PC-3 (cell line): ENCODE measurements around the gene METTL27. TPM values are rescaled to one million over a fixed set of nuclear protein-coding genes. Genes with fewer than 3 reads are reported as not detected.

Source experiments
- ATAC-seq: fragments of 200-7000 bp; cut with Tn5 transposase; 2 replicates; pipeline ENCODE4 v1.9.1; 2020; ENCODE audit warnings: mild to moderate bottlenecking, moderate library complexity
- BruUV-seq: library from RNA; stranded (reverse); fragments of 400-500 nt; replicated peaks from 2 replicates; lab custom pipeline; 2021; lab: Mats Ljungman, UMichigan
- CTCF ChIA-PET: fragments of 300-600 bp; sonication (Branson Sonifier 250); formaldehyde crosslinking; loops from one replicate; lab custom pipeline; 2022; ENCODE audit warnings: antibody characterized with exemption; lab: Charles Lee
- POLR2A ChIA-PET: fragments of 300-600 bp; sonication (Branson Sonifier 250); formaldehyde crosslinking; loops from one replicate; lab custom pipeline; 2022; ENCODE audit warnings: antibody characterized with exemption; ENCODE audit not compliant: unreplicated experiment; lab: Charles Lee
- DNase-seq: peaks from one replicate; pipeline ENCODE4 v3.0.0-alpha.2; 2015
- H2AFZ ChIP-seq: fragments of 300-600 bp; sonication (generic); 2 replicates; pipeline ENCODE4 v1.6.0; 2016; ENCODE audit warnings: antibody characterized with exemption, low read length
- H3F3A ChIP-seq: fragments of 300-600 bp; sonication (generic); one replicate; pipeline ENCODE4 v1.6.0; 2017; ENCODE audit warnings: antibody characterized with exemption, low read length, control low read depth, mild to moderate bottlenecking; ENCODE audit not compliant: unreplicated experiment
- H3K27ac ChIP-seq: fragments of 300-600 bp; sonication (generic); 2 replicates; pipeline ENCODE4 v1.5.1; 2016; ENCODE audit warnings: mild to moderate bottlenecking, low read length
- H3K27me3 ChIP-seq: fragments of 300-600 bp; sonication (generic); 2 replicates; pipeline ENCODE4 v1.6.1; 2016; ENCODE audit warnings: low read length, mixed read lengths
- H3K36me3 ChIP-seq: fragments of 300-600 bp; sonication (generic); 2 replicates; pipeline ENCODE4 v1.6.1; 2016; ENCODE audit warnings: low read depth, mixed run types, low read length, mixed read lengths
- H3K4me1 ChIP-seq: fragments of 300-600 bp; sonication (generic); 2 replicates; pipeline ENCODE4 v1.5.1; 2016; ENCODE audit warnings: low read length; ENCODE audit not compliant: insufficient read depth
- H3K4me2 ChIP-seq: fragments of 300-600 bp; sonication (generic); 2 replicates; pipeline ENCODE4 v1.6.0; 2016; ENCODE audit warnings: low read length
- H3K4me3 ChIP-seq: fragments of 300-600 bp; sonication (generic); 2 replicates; pipeline ENCODE4 v1.5.1; 2016; ENCODE audit warnings: mild to moderate bottlenecking, low read length, mixed read lengths
- H3K79me2 ChIP-seq: fragments of 300-600 bp; sonication (generic); 2 replicates; pipeline ENCODE4 v1.6.1; 2017; ENCODE audit warnings: low read length, mixed read lengths
- H3K9ac ChIP-seq: fragments of 300-600 bp; sonication (generic); 2 replicates; pipeline ENCODE4 v1.6.0; 2016; ENCODE audit warnings: mild to moderate bottlenecking, low read length
- H3K9me2 ChIP-seq: fragments of 300-600 bp; sonication (generic); replicated peaks from 2 replicates; pipeline ENCODE4 v1.6.1; 2016; ENCODE audit warnings: mixed run types, low read length, mixed read lengths
- H3K9me3 ChIP-seq: fragments of 300-600 bp; sonication (generic); 2 replicates; pipeline ENCODE4 v1.6.1; 2016; ENCODE audit warnings: low read length, mixed read lengths
- H4K20me1 ChIP-seq: fragments of 300-600 bp; sonication (generic); 2 replicates; pipeline ENCODE4 v1.6.1; 2016; ENCODE audit warnings: low read length, mixed read lengths
- EZH2 ChIP-seq: fragments of 300-600 bp; sonication (generic); IDR thresholded peaks from one replicate; pipeline ENCODE4 v1.6.1; 2017; ENCODE audit warnings: antibody characterized with exemption, mild to moderate bottlenecking, low read length; ENCODE audit not compliant: unreplicated experiment
- EZH2phosphoT487 ChIP-seq: fragments of 300-600 bp; sonication (generic); IDR thresholded peaks from 2 replicates; pipeline ENCODE4 v1.6.1; 2018; ENCODE audit warnings: mild to moderate bottlenecking, antibody characterized with exemption, low read length, borderline replicate concordance
- intact Hi-C: fragments of 100-400 bp; cut with micrococcal nuclease; formaldehyde crosslinking; loops from 2 replicates; pipeline ENCODE4 v1.9.0; 2023
- total RNA-seq: library from RNA; depleted of rRNA; stranded (reverse); fragments of >200 nt; gene quantifications from 2 replicates; pipeline ENCODE4 v1.2.3, GENCODE V29; 2014
- TF ChIP-seq, protein P1 (sequence below): fragments of 300-600 bp; sonication (generic); conservative IDR thresholded peaks from 2 replicates; pipeline ENCODE4 v1.5.1; 2017; ENCODE audit warnings: antibody characterized with exemption, low read depth, mild to moderate bottlenecking, low read length

The METTL27 gene
- total RNA-seq, 1 experiment from 2014 or later = 3.3 TPM

DNA sequence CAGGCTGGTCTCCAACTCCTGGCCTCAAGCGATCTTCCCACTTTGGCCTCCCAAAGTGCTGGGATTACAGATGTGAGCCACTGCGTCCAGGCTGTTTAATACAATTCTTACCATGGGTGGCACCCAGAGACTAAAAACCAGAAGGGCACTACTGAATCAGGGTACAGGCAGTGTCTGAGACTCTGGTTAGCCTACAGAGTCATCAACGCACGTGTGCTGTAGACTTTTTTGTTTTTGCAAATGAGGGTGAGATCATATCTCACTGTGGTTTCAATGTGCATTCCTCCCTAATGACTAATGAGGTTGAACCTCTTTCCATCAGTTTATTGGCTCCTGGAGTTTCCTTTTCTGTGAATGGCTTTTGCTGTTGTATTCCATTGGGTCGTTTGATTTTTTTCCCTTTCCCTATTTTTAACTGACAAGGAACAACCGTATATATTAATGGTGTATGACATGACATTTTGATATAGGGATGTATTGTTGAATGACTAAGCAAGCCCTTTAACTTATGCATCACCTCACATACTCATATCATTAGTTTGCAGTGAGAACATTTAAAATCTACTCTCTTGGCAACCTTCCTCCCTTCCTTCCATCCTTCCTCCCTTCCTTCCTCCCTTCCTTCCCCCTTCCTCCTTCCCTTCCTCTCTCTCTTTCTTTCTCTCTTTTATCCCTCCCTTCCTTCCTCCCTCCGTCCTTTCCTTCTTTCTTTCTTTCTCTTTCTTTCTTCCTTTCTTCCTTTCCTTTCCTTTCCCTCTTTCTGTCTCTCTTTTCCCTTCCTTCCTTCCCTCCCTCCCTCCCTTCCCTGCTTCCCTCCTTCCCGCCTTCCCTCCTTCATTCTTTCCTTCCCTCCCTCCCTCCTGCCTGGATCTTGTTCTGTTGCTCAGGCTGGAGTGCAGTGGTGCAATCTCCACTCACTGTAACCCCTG, 9.4 kb upstream of the METTL27 start:
- CTCF ChIA-PET = interaction anchor here (0.7 to 1.2 kb wide), 3 partner anchors 25 to 82 kb away, joined by 5 to 18 read pairs (median 6); partner anchors contain the start of gene CLDN3
- Histone ChIP-seq H2AFZ (no peak overlapping the region), H3F3A (peaks cover 6% of the 10 kb centered on the region), H3K4me3 (peak overlapping the region; percentile 27; the same call in 1 of the 2 replicates), H3K79me2 (no peaks in the 10 kb centered on the region), H3K9me3 (no peaks in the 10 kb centered on the region), H3K4me2 (peak overlapping the region; percentile 61), H3K4me1 (peaks cover 51% of the 10 kb centered on the region), H3K9me2 (no peaks in the 10 kb centered on the region), H3K27me3 (no peaks in the 10 kb centered on the region), H4K20me1 (no peaks in the 10 kb centered on the region), H3K36me3 (no peaks in the 10 kb centered on the region), H3K27ac (peak overlapping the region; percentile 97), H3K9ac (peak overlapping the region; percentile 80)
- peak; percentile 98 for DNase-seq
- peak; percentile 72 for ATAC-seq
- intact Hi-C loops = loop anchor here (1.0 to 10.0 kb wide), 5 partner anchors 23 to 227 kb away; partner anchors contain the start of genes ABHD11, CLDN3 and MLXIPL
- POLR2A ChIA-PET = interaction anchor here (1.1 to 1.3 kb wide), 6 partner anchors 9 to 144 kb away, joined by 5 to 18 read pairs (median 15); partner anchors contain the start of genes ABHD11 and METTL27
- TF ChIP-seq EZH2phosphoT487 (no peak), EZH2 (no peak)
- TF ChIP-seq, protein P1, sequence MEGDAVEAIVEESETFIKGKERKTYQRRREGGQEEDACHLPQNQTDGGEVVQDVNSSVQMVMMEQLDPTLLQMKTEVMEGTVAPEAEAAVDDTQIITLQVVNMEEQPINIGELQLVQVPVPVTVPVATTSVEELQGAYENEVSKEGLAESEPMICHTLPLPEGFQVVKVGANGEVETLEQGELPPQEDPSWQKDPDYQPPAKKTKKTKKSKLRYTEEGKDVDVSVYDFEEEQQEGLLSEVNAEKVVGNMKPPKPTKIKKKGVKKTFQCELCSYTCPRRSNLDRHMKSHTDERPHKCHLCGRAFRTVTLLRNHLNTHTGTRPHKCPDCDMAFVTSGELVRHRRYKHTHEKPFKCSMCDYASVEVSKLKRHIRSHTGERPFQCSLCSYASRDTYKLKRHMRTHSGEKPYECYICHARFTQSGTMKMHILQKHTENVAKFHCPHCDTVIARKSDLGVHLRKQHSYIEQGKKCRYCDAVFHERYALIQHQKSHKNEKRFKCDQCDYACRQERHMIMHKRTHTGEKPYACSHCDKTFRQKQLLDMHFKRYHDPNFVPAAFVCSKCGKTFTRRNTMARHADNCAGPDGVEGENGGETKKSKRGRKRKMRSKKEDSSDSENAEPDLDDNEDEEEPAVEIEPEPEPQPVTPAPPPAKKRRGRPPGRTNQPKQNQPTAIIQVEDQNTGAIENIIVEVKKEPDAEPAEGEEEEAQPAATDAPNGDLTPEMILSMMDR = no peak
- no TSS peak for BruUV-seq

DNA sequence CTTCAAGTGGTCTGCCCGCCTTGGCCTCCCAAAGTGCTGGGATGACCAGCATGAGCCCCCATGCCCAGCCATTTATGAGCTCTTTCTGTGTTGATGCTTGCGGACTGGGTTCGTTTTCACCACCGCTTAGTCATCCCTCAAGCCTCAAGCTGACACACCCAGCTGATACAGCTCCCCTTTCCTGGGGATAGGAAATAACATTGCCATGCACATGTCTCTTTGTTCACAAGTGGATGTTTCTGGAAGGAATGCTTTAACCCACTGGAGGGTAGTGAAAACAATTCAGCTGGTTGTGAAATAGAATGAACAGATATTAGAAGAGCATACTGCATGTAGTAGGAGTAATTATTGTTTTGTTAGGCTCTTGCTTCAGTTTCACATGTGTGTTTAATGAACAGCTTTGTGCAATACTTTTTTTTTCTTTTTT, 8.5 kb upstream of the METTL27 start:
- H3K27ac ChIP-seq = peak overlapping the region; percentile 97
- intact Hi-C loops = loop anchor here (1.0 to 10.0 kb wide), 5 partner anchors 22 to 226 kb away; partner anchors contain the start of genes ABHD11, CLDN3 and MLXIPL
- no peaks in the 10 kb centered on the region for H3K9me2 ChIP-seq
- no peaks in the 10 kb centered on the region for H3K9me3 ChIP-seq
- peak overlapping the region; percentile 27; the same call in 1 of the 2 replicates for H3K4me3 ChIP-seq
- DNase-seq (peak; percentile 93), ATAC-seq (peak; percentile 59)
- CTCF ChIA-PET = interaction anchor here (0.7 to 1.2 kb wide), 4 partner anchors 8 to 81 kb away, joined by 3 to 18 read pairs (median 6); partner anchors contain the start of genes CLDN3 and METTL27
- no peak overlapping the region for H2AFZ ChIP-seq
- no peaks in the 10 kb centered on the region for H4K20me1 ChIP-seq
- peak overlapping the region; percentile 80 for H3K9ac ChIP-seq
- peaks cover 51% of the 10 kb centered on the region for H3K4me1 ChIP-seq
- no peaks in the 10 kb centered on the region for H3K79me2 ChIP-seq
- no peaks in the 10 kb centered on the region for H3K36me3 ChIP-seq
- peaks cover 6% of the 10 kb centered on the region for H3F3A ChIP-seq
- TF ChIP-seq, protein P1 = no peak
- TF ChIP-seq EZH2 = no peak
- TF ChIP-seq EZH2phosphoT487 = no peak
- H3K27me3 ChIP-seq = no peaks in the 10 kb centered on the region
- no TSS peak for BruUV-seq
- H3K4me2 ChIP-seq = peak overlapping the region; percentile 61
- POLR2A ChIA-PET = interaction anchor here (0.5 to 1.3 kb wide), 10 partner anchors 8 to 144 kb away, joined by 3 to 18 read pairs (median 7); partner anchors contain the start of genes ABHD11 and METTL27
